K562 (cell line): ENCODE measurements around the gene SLC66A3. TPM values are rescaled to one million over a fixed set of nuclear protein-coding genes. Genes with fewer than 3 reads are reported as not detected.

Experiments
- CHD4 ChIP-seq: fragments of 200-600 bp; sonication (generic); IDR thresholded peaks from 3 replicates; pipeline ENCODE4 v1.6.1; 2012; ENCODE audit warnings: low read depth, mild to moderate bottlenecking, mixed read lengths, low read length, inconsistent platforms; ENCODE audit not compliant: insufficient read depth, insufficient replicate concordance, poor library complexity, severe bottlenecking
- HEY1 ChIP-seq: fragments of 250-450 bp; sonication (Bioruptor Pico); IDR thresholded peaks from 2 replicates; pipeline ENCODE4 v1.5.0; 2020; ENCODE audit warnings: mild to moderate bottlenecking, moderate library complexity, borderline replicate concordance
- L3MBTL2 ChIP-seq: fragments of 450-650 bp; IDR thresholded peaks from 2 replicates; pipeline ENCODE4 v1.6.1; 2016; ENCODE audit warnings: mild to moderate bottlenecking, moderate library complexity
- MBD2 ChIP-seq: sonication (generic); IDR thresholded peaks from 2 replicates; pipeline ENCODE4 v1.6.1; 2016; ENCODE audit warnings: low read depth, borderline replicate concordance
- PCBP2 ChIP-seq: fragments of 200-400 bp; formaldehyde crosslinking; IDR thresholded peaks from 2 replicates; pipeline ENCODE4 v1.6.1; 2018; ENCODE audit warnings: low read length, low read depth, mild to moderate bottlenecking, moderate library complexity; ENCODE audit not compliant: poor library complexity, severe bottlenecking
- POLR2AphosphoS5 ChIP-seq: IDR thresholded peaks from 2 replicates; pipeline ENCODE4 v1.6.1; 2011; ENCODE audit warnings: mild to moderate bottlenecking, low read depth, low read length, moderate library complexity; ENCODE audit not compliant: control insufficient read depth, insufficient read depth
- PRDM10 ChIP-seq: fragments of 450-650 bp; IDR thresholded peaks from 2 replicates; pipeline ENCODE4 v1.6.1; 2018; ENCODE audit not compliant: partially characterized antibody
- TEAD1 ChIP-seq, 2 experiments: fragments of 450-650 bp in 1 of 2; sonication (generic) in 1 of 2; formaldehyde crosslinking; IDR thresholded peaks; 2 replicates each; pipeline versions ENCODE4 v1.4.0 to v1.8.0; 2020 to 2022; ENCODE audit warnings: mild to moderate bottlenecking in 2 of 2, missing genetic modification reagents in 1 of 2
- VEZF1 ChIP-seq: fragments of 200-800 bp; sonication (Bioruptor generic); IDR thresholded peaks from 2 replicates; pipeline ENCODE4 v1.6.1; 2017; ENCODE audit warnings: missing genetic modification characterization, missing compliant biosample characterization
- ZNF398 ChIP-seq: fragments of 250-450 bp; sonication (Bioruptor Pico); IDR thresholded peaks from 2 replicates; pipeline ENCODE4 v1.8.0; 2021; ENCODE audit warnings: moderate library complexity, mild to moderate bottlenecking, inconsistent platforms
- polyA plus RNA-seq, 8 experiments: library from polyadenylated mRNA; depleted of rRNA in 4 of 8; stranded (reverse) in 5 of 8; unstranded in 3 of 8; fragments of >200 nt; fragmentation: Nextera tagmentation in 2 of 8; fragmentation: Illumina TruSeq in 1 of 8; extraction: Ambion mirVana in 2 of 8; extraction: Trizol in 1 of 8; gene quantifications; 2 replicates each; pipeline versions ENCODE4 v1.2.1 to v1.2.3, GENCODE V29; 2011 to 2014; ENCODE audit warnings: inconsistent platforms in 1 of 8, missing spikeins in 1 of 8
- total RNA-seq, 7 experiments: library from RNA; depleted of rRNA in 6 of 7; stranded (reverse); fragments of >200 nt in 6 of 7; fragmentation: Illumina TruSeq in 2 of 7; extraction: Trizol in 2 of 7; gene quantifications; 2 replicates each; pipeline versions ENCODE4 v1.2.1 to v1.2.3, GENCODE V29; 2011 to 2021; ENCODE audit warnings: low replicate concordance in 1 of 7
- TF ChIP-seq, protein P1 (sequence below): fragments of 250-450 bp; sonication (Bioruptor Pico); IDR thresholded peaks from 2 replicates; pipeline ENCODE4 v1.8.0; 2022; ENCODE audit warnings: inconsistent platforms
- TF ChIP-seq, protein P2 (sequence below): sonication (generic); formaldehyde crosslinking; IDR thresholded peaks from 2 replicates; pipeline ENCODE4 v1.8.0; 2022; ENCODE audit warnings: missing genetic modification reagents, mild to moderate bottlenecking, borderline replicate concordance
- TF ChIP-seq, protein P3 (sequence below): fragments of 450-650 bp; IDR thresholded peaks from 2 replicates; pipeline ENCODE4 v1.6.1; 2016; ENCODE audit warnings: missing biosample characterization, missing genetic modification characterization

The SLC66A3 gene
- total and polyA plus RNA-seq, 9 of the 15 experiments (the other 6 are each of a cell fraction or from before 2014, with no cell fraction given): 2.8 to 30.0 (median 9.1) TPM

- no peak for TF ChIP-seq ZNF398 (CRISPR knock-in tag)
- TF ChIP-seq PCBP2: no peak
- no peak for TF ChIP-seq CHD4
- TF ChIP-seq L3MBTL2: 0 out of 2 replicates have a peak, but pooled peaks have one; percentile 4
- TF ChIP-seq HEY1: no peak
- TF ChIP-seq, protein P1, sequence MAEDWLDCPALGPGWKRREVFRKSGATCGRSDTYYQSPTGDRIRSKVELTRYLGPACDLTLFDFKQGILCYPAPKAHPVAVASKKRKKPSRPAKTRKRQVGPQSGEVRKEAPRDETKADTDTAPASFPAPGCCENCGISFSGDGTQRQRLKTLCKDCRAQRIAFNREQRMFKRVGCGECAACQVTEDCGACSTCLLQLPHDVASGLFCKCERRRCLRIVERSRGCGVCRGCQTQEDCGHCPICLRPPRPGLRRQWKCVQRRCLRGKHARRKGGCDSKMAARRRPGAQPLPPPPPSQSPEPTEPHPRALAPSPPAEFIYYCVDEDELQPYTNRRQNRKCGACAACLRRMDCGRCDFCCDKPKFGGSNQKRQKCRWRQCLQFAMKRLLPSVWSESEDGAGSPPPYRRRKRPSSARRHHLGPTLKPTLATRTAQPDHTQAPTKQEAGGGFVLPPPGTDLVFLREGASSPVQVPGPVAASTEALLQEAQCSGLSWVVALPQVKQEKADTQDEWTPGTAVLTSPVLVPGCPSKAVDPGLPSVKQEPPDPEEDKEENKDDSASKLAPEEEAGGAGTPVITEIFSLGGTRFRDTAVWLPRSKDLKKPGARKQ (CRISPR knock-in tag): no peak
- no peak for TF ChIP-seq MBD2
- TF ChIP-seq VEZF1: peak; percentile 90
- TF ChIP-seq, protein P2, sequence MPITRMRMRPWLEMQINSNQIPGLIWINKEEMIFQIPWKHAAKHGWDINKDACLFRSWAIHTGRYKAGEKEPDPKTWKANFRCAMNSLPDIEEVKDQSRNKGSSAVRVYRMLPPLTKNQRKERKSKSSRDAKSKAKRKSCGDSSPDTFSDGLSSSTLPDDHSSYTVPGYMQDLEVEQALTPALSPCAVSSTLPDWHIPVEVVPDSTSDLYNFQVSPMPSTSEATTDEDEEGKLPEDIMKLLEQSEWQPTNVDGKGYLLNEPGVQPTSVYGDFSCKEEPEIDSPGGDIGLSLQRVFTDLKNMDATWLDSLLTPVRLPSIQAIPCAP (CRISPR knock-in tag): no peak
- TF ChIP-seq TEAD1 (CRISPR knock-in tag; IDR thresholded peaks at IDR 0.05): 0 out of 4 replicates have a peak, but pooled peaks of 1 of the 2 experiments have one; percentile 39
- peak; percentile 75 for TF ChIP-seq PRDM10
- TF ChIP-seq POLR2AphosphoS5: peak; percentile 48; the same call in 1 of the 2 replicates
- TF ChIP-seq, protein P3, sequence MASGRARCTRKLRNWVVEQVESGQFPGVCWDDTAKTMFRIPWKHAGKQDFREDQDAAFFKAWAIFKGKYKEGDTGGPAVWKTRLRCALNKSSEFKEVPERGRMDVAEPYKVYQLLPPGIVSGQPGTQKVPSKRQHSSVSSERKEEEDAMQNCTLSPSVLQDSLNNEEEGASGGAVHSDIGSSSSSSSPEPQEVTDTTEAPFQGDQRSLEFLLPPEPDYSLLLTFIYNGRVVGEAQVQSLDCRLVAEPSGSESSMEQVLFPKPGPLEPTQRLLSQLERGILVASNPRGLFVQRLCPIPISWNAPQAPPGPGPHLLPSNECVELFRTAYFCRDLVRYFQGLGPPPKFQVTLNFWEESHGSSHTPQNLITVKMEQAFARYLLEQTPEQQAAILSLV: no peak
Observed at GRCh38 chr2:11154923-11155380, 315 bp upstream of the SLC66A3 start (continued).
